ENCODE results near the gene ASIC2. TPM values are rescaled to one million over a fixed set of nuclear protein-coding genes. Genes with fewer than 3 reads are reported as not detected.

Gene ASIC2
- total and polyA plus RNA-seq, 9 of the 15 experiments (the other 6 are each of a cell fraction or from before 2014, with no cell fraction given): not detected

DNA sequence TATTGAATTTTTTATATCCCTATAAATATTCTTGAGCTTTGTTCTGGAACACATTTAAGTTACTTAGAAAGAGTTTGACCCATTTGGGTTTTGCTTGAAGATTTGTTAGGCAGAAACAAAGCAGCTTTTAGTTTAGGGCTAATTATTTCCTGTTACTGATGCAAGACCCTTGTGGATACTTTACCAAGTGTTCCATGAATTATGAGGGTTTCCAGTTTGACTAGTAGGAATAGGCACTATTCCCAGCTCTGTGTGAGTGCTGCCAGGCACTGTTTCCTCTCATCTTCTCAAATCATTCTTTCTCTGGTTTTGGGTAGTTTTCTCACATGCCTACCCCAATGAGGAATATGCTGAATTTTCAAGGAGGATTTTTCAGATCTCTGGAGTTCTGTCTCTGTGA, 221.4 kb downstream of the ASIC2 start:
- H2AFZ ChIP-seq (ENCODE audit: low read depth, low read length): no peak overlapping the region
- TF ChIP-seq, protein P1, sequence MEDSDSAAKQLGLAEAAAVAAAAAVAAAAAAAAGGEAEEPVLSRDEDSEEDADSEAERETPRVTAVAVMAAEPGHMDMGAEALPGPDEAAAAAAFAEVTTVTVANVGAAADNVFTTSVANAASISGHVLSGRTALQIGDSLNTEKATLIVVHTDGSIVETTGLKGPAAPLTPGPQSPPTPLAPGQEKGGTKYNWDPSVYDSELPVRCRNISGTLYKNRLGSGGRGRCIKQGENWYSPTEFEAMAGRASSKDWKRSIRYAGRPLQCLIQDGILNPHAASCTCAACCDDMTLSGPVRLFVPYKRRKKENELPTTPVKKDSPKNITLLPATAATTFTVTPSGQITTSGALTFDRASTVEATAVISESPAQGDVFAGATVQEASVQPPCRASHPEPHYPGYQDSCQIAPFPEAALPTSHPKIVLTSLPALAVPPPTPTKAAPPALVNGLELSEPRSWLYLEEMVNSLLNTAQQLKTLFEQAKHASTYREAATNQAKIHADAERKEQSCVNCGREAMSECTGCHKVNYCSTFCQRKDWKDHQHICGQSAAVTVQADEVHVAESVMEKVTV (CRISPR knock-in tag; IDR thresholded peaks at IDR 0.05): no peak
- TF ChIP-seq GABPA (tag; conservative IDR thresholded peaks at IDR 0.05; ENCODE audit: low read depth) (no peak), NELFE (IDR thresholded peaks at IDR 0.05; ENCODE audit: insufficient read depth, insufficient read length) (no peak), BRD4 (IDR thresholded peaks at IDR 0.05) (no peak), FOXA3 (CRISPR knock-in tag; conservative IDR thresholded peaks at IDR 0.05 in 1 of 2, IDR thresholded peaks at IDR 0.05 in 1 of 2) (no peak), HDAC3 (IDR thresholded peaks at IDR 0.05; ENCODE audit: borderline replicate concordance, partially characterized antibody) (no peak), KAT2B (IDR thresholded peaks at IDR 0.05; ENCODE audit: low read depth, low read length) (no peak), DDX20 (tag; IDR thresholded peaks at IDR 0.05; ENCODE audit: low read depth) (no peak), PML (IDR thresholded peaks at IDR 0.05; ENCODE audit: low read length) (no peak), NFRKB (IDR thresholded peaks at IDR 0.05; ENCODE audit: low read depth) (no peak), SMARCA4 (IDR thresholded peaks at IDR 0.05) (no peak), ZNF77 (CRISPR knock-in tag; IDR thresholded peaks at IDR 0.05) (no peak), ASH1L (IDR thresholded peaks at IDR 0.05; ENCODE audit: borderline replicate concordance, low read depth, partially characterized antibody) (no peak)
- H3K36me3 ChIP-seq (ENCODE audit: control insufficient read depth, insufficient read depth, low read length): no peaks in the 10 kb centered on the region
- no peak overlapping the region for H3K4me2 ChIP-seq (ENCODE audit: insufficient read depth, low read length)
- ATAC-seq: no peak
- BruUV-seq (replicated peaks): no TSS peak
- no peaks in the 10 kb centered on the region for H3K9me1 ChIP-seq (ENCODE audit: control insufficient read depth, insufficient read depth, low read length)
- DNase-seq (ENCODE audit: extremely low read depth in 1 of 4, low spot score in 3 of 4): no peak
- H3K9me3 ChIP-seq (replicated peaks; ENCODE audit: control insufficient read depth, insufficient read depth, low read depth, low read length): no peaks in the 10 kb centered on the region
- no peaks in the 10 kb centered on the region; the same call in 1 of the 2 replicates for H4K20me1 ChIP-seq (replicated peaks; ENCODE audit: control insufficient read depth, insufficient read depth, low read length)
- no peak overlapping the region for H3K27ac ChIP-seq (ENCODE audit: extremely low read depth, low read depth, low read length)
- ChIA-PET POLR2A (interaction anchor here (1.1 kb wide), 1 partner anchor 13 kb away, joined by 3 read pairs; no protein-coding TSS in a partner anchor), CTCF (ENCODE audit: low intra/inter-chr PET ratio) (no interaction called here)
- in situ Hi-C loops (cut with MboI): no loop called here
- intact Hi-C loops (cut with micrococcal nuclease): no loop called here
- H3K9ac ChIP-seq (ENCODE audit: insufficient read depth in 1 of 2, low read depth in 2 of 2, low read length in 2 of 2): no peak overlapping the region
- H3K4me3 ChIP-seq: no peak overlapping the region
- peaks cover 0 to 5% of the 10 kb centered on the region in 2 experiments; a peak in 2 of 5 replicates for H3K27me3 ChIP-seq (ENCODE audit: control insufficient read depth in 2 of 2, insufficient read depth in 2 of 2, low read length in 2 of 2)
- no peaks in the 10 kb centered on the region for H3K4me1 ChIP-seq (replicated peaks in 1 of 2; ENCODE audit: control insufficient read depth in 2 of 2, insufficient read depth in 2 of 2, low read length in 2 of 2)
- FAIRE-seq: no peak
- no peaks in the 10 kb centered on the region for H3K79me2 ChIP-seq (ENCODE audit: control insufficient read depth, insufficient read depth, low read length)
